Activated B cell treated with CpG ODN at 0.5 μM for 24 hours (primary cell): Measurements from ENCODE around the gene TEDC2. TPM values are rescaled to one million over a fixed set of nuclear protein-coding genes. Genes with fewer than 3 reads are reported as not detected.

Experiments used
- ATAC-seq: fragments of 200-7000 bp; cut with Tn5 transposase; one replicate; pipeline ENCODE4 v1.10.0; 2021; ENCODE audit warnings: low read depth, mild to moderate bottlenecking, moderate library complexity
- CTCF ChIA-PET: fragments of 350-600 bp; sonication (Branson Sonifier 250); formaldehyde crosslinking; loops from one replicate; lab custom pipeline; 2021; ENCODE audit warnings: antibody characterized with exemption; lab: Charles Lee
- POLR2A ChIA-PET: fragments of 350-600 bp; sonication (Branson Sonifier 250); formaldehyde crosslinking; loops from one replicate; lab custom pipeline; 2021; ENCODE audit warnings: antibody characterized with exemption; lab: Charles Lee
- DNase-seq: peaks from one replicate; pipeline ENCODE4 v3.0.0; 2022
- H3K27ac Mint-ChIP-seq: one replicate; pipeline ENCODE4 v1.8.0; 2020; ENCODE audit warnings: mixed read lengths
- H3K27me3 Mint-ChIP-seq: one replicate; pipeline ENCODE4 v1.8.0; 2021; ENCODE audit warnings: mixed read lengths
- H3K36me3 Mint-ChIP-seq: one replicate; pipeline ENCODE4 v1.8.0; 2021; ENCODE audit warnings: low read depth, mixed read lengths
- H3K4me1 Mint-ChIP-seq: one replicate; pipeline ENCODE4 v1.8.0; 2021; ENCODE audit warnings: mixed read lengths
- H3K4me3 Mint-ChIP-seq: one replicate; pipeline ENCODE4 v1.8.0; 2020; ENCODE audit warnings: mild to moderate bottlenecking, mixed read lengths
- H3K9me3 Mint-ChIP-seq: one replicate; pipeline ENCODE4 v1.8.0; 2020; ENCODE audit warnings: mixed read lengths
- CTCF ChIP-seq: fragments of 200-600 bp; IDR thresholded peaks from one replicate; pipeline ENCODE4 v1.8.0; 2022; ENCODE audit warnings: antibody characterized with exemption, mild to moderate bottlenecking
- intact Hi-C: fragments of 100-400 bp; cut with micrococcal nuclease; formaldehyde crosslinking; loops from one replicate; pipeline ENCODE4 v1.15.1; 2024
- total RNA-seq: library from RNA; stranded (reverse); gene quantifications from 2 replicates; pipeline ENCODE4 v1.2.3, GENCODE V29; 2022

TEDC2 gene
- total RNA-seq, 1 donor from 2014 or later: 4.4 TPM

- POLR2A ChIA-PET: no interaction called here
- Mint-ChIP-seq H3K4me3 (no peak overlapping the region), H3K9me3 (no peaks in the 10 kb centered on the region), H3K27me3 (no peaks in the 10 kb centered on the region), H3K4me1 (peaks cover 8% of the 10 kb centered on the region), H3K36me3 (no peaks in the 10 kb centered on the region), H3K27ac (no peak overlapping the region)
- intact Hi-C loops: loop anchor here (10.0 kb wide), 1 partner anchor 200 kb away; the partner anchor contains the start of gene E4F1
- no peak for TF ChIP-seq CTCF
- DNase-seq (no peak), ATAC-seq (no peak)
- CTCF ChIA-PET: no interaction called here
Measured at GRCh38 chr16:2424061-2425007, 35.6 kb upstream of the TEDC2 start.

- no peak for ATAC-seq
- no peaks in the 10 kb centered on the region for H3K27me3 Mint-ChIP-seq
- POLR2A ChIA-PET: no interaction called here
- H3K9me3 Mint-ChIP-seq: no peaks in the 10 kb centered on the region
- CTCF ChIA-PET: no interaction called here
- H3K36me3 Mint-ChIP-seq: no peaks in the 10 kb centered on the region
- DNase-seq: no peak
- no peak for TF ChIP-seq CTCF
- intact Hi-C loops: loop anchor here (10.0 kb wide), 1 partner anchor 200 kb away; the partner anchor contains the start of gene E4F1
- H3K27ac Mint-ChIP-seq: no peak overlapping the region
- no peak overlapping the region for H3K4me3 Mint-ChIP-seq
- H3K4me1 Mint-ChIP-seq: peaks cover 12% of the 10 kb centered on the region
Measured at GRCh38 chr16:2425008-2425518, 34.8 kb upstream of the TEDC2 start.

- ChIA-PET CTCF (no interaction called here), POLR2A (no interaction called here)
- DNase-seq (no peak), ATAC-seq (no peak)
- H3K27ac Mint-ChIP-seq: no peak overlapping the region
- peaks cover 20% of the 10 kb centered on the region for H3K4me1 Mint-ChIP-seq
- peaks cover 3% of the 10 kb centered on the region for H3K36me3 Mint-ChIP-seq
- no peak for TF ChIP-seq CTCF
- no peak overlapping the region for H3K4me3 Mint-ChIP-seq
- no peaks in the 10 kb centered on the region for H3K9me3 Mint-ChIP-seq
- intact Hi-C loops: loop anchor here (10.0 kb wide), 1 partner anchor 201 kb away; the partner anchor contains the start of gene E4F1
- no peaks in the 10 kb centered on the region for H3K27me3 Mint-ChIP-seq
Measured at GRCh38 chr16:2425825-2426430, 34.0 kb upstream of the TEDC2 start.

GRCh38 chr16:2426941-2427361 lies 33.0 kb upstream of the TEDC2 start:
- POLR2A ChIA-PET: no interaction called here
- intact Hi-C loops: loop anchor here (10.0 kb wide), 1 partner anchor 202 kb away; the partner anchor contains the start of gene E4F1
- ATAC-seq (no peak), DNase-seq (no peak)
- CTCF ChIA-PET: interaction anchor here (0.8 kb wide), 1 partner anchor 23 kb away, joined by 3 read pairs; no protein-coding TSS in a partner anchor
- Mint-ChIP-seq H3K4me3 (no peak overlapping the region), H3K27me3 (no peaks in the 10 kb centered on the region), H3K9me3 (no peaks in the 10 kb centered on the region), H3K27ac (no peak overlapping the region), H3K36me3 (peaks cover 3% of the 10 kb centered on the region), H3K4me1 (peaks cover 20% of the 10 kb centered on the region)
- no peak for TF ChIP-seq CTCF
